GM23338 (cell line): Measurements from ENCODE around the gene SCFD2.

Experiments used
- CREB1 ChIP-seq: fragments of 250-450 bp; sonication (Bioruptor Pico); IDR thresholded peaks from 2 replicates; pipeline ENCODE4 v1.5.0; 2020; ENCODE audit warnings: low read depth, mild to moderate bottlenecking, moderate library complexity
- CTCF ChIP-seq, 2 experiments: fragments of 200-600 bp in 1 of 2; sonication (generic) in 1 of 2; conservative IDR thresholded peaks; 2 replicates each; pipeline versions ENCODE4 v1.5.1 to v1.6.1; 2016 to 2017; ENCODE audit warnings: antibody characterized with exemption in 2 of 2, low read depth in 2 of 2, mild to moderate bottlenecking in 2 of 2, moderate library complexity in 1 of 2
- EZH2 ChIP-seq: fragments of 200-600 bp; sonication (generic); IDR thresholded peaks from one replicate; pipeline ENCODE4 v1.8.0; 2017; ENCODE audit warnings: antibody characterized with exemption, mild to moderate bottlenecking, low read depth; ENCODE audit not compliant: unreplicated experiment
- NANOG ChIP-seq: IDR thresholded peaks from 2 replicates; pipeline ENCODE4 v1.6.1; 2016; ENCODE audit warnings: antibody characterized with exemption, borderline replicate concordance
- POLR2AphosphoS5 ChIP-seq: IDR thresholded peaks from 2 replicates; pipeline ENCODE4 v1.6.1; 2016; ENCODE audit warnings: antibody characterized with exemption, low read depth
- REST ChIP-seq: IDR thresholded peaks from one replicate; pipeline ENCODE4 v1.6.1; 2018; ENCODE audit warnings: antibody characterized with exemption; ENCODE audit not compliant: unreplicated experiment
- ZNF331 ChIP-seq: fragments of 250-450 bp; sonication (Bioruptor Pico); IDR thresholded peaks from 2 replicates; pipeline ENCODE4 v1.5.0; 2020; ENCODE audit warnings: low read depth, mild to moderate bottlenecking, moderate library complexity

GRCh38 chr4:53235547-53235946 lies 130.3 kb downstream of the SCFD2 start:
- TF ChIP-seq CREB1 (no peak), POLR2AphosphoS5 (no peak), CTCF (conservative IDR thresholded peaks at IDR 0.05; ENCODE audit: low read depth in 2 of 2) (no peak), EZH2 (no peak), ZNF331 (CRISPR knock-in tag) (no peak), NANOG (no peak), REST (no peak)
